Endometrial microvascular endothelial cells (primary cell): ENCODE measurements around the gene GNAL. TPM values are rescaled to one million over a fixed set of nuclear protein-coding genes. Genes with fewer than 3 reads are reported as not detected.

Source experiments
- in situ Hi-C: cut with HindIII; loops from 2 replicates; pipeline ENCODE4 v1.10.0; 2017; ENCODE audit warnings: low sequenced_read_pairs, low pct_unique_long_range_greater_than_20kb; ENCODE audit errors: inconsistent ontology term
- total RNA-seq: library from RNA; depleted of rRNA; stranded (reverse); fragments of >200 nt; gene quantifications from one replicate; pipeline ENCODE4 v1.2.3, GENCODE V29; 2015; ENCODE audit errors: inconsistent ontology term

Gene GNAL
- total RNA-seq, 1 donor from 2014 or later: 1.2 TPM

DNA sequence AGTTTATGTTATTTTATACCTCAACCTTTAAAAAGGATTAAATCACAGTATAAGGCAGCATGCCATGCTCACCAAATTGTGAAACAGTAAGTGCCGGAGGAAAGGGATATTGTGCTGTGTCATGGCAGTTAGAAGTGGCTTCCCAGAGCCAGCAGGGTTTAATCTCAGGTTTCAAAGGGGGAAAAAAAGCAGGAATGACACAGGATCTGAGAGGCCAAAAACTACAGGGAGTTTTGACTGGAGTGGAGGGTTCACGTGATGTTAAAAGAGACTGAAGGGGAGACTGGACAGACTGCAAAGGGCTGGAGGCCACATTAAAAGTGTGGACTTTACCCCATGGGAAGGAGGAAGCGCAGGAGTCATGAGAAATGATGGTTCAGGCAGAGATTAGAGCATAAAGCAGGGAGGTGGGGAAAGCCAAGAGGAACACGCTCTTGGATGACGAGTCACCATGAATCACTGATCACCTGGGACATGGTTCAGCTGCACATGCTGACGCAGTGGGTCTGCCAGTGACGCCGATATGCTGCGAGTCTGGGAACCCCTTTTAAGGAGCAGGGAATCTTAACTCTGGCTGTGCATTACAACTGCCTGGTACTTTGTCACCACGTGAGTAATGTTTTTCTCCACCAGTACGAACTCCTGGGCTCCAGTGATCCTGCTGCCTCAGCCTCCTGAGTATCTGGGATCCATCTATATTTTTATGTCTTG, 168.3 kb downstream of the GNAL start:
- in situ Hi-C loops: no loop called here

DNA sequence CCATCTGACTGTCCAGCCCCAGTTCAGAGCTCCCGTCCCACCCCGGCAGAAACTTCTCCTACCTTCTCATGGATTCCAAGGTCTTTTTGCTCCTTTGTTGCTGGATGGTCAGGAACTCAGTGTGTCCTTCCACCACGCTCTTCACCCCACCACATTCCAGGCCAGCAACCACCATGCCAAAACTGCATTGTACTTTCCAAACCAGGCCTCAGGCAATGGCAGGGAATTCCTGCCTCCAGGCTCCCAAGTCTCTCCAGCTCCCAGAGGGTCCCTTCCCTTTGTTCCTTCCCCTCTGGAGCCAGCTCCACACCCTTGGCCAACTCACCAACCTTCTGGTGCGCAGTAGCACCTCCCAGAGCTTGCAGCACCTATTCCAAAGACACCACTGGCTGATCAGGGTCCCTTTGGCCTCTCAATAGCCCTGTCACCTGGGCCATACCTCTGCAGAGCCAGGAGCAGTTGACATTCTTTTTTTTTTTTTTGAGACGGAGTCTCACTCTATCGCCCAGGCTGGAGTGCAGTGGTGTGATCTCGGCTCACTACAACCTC, 170.3 kb downstream of the GNAL start:
- in situ Hi-C loops: no loop called here

DNA sequence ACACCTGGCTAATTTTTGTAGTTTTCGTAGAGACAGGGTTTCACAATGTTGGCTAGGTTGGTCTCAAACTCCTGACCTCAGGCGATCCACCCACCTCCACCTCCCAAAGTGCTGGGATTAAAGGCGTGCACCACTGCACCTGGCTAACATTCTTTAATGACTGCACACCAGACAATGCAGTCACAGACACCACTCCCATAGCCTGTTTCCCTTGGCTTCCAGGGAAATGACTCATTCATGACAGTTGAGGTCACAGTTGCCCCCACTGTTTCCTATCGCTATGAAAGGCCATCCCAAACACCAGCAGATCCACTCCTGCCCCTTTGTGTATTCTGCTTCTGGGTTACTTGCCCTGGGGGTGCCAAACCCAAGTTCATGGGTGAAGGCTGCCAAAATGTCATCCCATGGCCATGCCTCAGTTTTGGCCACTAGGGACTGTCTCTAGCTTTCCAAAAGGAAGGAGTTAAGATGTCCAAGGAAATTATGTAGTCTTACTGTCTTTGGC, 170.9 kb downstream of the GNAL start:
- in situ Hi-C loops: no loop called here

DNA sequence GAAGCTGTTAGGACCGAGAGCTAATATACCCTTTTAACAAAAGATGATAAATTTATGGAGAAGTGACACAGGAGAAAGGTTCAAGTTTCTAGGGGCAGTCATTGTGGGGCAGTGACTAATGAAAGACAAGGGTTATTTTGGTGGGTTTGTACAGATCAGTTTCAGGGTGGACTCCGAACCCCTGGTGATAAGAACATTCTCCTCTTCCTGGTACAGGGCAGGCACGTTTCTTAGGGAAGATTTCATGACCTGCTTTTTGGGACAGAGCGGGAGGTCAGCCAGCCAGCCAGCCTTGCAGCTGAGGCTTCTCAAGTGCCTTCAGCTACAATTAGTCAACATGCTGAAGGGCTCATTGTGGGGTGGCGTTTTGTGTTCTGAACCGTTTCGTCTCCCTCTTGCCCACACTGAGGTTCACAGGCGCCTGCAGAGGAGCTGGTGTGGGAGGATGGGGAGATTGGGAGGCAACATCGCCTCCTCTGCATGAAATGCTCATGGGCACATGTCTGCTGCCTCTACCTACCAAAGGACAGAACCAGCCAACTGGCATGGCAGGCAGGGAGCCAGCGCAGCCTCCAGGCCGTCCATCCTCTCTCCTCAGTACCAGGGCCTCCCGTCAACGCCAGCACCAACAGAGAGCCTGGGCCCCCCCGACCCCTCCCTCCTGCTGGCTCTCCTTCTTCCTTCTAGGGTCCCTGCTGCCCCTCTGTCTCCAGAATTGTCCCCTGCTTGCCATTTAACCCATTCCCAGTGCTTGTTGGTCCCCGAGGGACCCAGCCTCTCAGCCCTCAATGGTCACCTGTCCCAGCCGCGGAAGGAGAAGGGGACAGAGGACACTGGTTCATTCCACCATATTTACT, 171.8 kb downstream of the GNAL start:
- in situ Hi-C loops: no loop called here

DNA sequence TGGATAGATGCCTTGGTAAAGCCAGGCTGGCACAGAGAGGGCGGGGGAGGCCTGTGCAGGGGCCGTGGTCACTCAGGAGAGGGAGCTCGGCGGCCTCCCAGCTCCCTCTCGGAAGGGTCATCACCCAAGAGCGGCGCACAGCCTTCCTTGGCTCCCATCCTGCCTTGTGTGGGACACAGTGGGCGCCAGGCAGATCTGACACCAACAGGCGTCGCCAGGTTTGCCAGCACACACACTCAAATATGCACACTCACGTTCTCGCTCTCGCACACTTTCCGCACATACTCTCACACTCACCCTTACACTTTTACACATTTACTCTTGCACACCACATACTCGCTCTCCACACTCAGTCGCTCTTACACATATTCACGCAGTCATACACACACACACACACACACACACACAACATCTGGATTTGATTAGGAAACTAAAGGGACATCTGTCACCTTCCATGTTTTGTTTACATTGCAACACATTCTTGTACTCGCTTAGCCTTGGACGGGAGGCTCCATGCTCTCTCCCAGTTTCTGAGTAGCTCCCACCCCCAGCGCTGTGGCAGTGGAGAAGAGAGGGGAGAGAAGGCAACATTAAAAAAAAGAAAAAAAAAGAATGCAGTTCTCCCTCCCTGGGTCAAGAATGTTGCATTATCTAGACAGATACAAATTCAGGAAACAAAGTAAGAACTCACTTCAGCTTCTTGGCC, 172.7 kb downstream of the GNAL start:
- in situ Hi-C loops: no loop called here

DNA sequence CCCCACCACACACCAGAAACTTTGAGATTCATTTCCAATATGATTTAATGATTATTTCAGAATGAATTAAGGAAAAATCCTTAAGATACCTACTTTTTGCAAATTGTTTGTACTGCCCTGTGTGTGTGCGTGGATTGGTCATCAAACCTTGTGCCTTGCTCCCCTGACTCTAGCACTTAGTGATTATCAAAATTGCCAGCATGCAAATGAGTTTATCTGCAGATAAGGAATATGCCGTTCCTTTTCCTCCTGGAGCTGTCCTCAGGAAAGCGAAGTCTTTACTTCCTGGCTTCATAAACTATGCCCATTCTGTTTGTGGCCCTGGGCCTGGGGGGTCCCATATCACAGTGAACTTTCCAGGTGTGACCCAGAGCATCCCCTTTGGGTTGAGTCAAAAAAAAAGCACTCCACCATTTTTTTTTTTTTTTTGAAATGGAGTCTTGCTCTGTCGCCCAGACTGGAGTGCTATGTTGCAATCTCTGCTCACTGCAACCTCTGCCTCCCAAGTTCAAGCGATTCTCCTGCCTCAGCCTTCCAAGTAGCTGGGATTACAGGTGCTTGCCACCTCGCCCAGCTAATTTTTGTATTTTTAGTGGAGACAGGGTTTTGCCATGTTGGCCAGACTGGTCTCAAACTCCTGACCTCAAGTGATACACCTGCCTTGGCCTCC, 173.5 kb downstream of the GNAL start:
- in situ Hi-C loops: no loop called here

DNA sequence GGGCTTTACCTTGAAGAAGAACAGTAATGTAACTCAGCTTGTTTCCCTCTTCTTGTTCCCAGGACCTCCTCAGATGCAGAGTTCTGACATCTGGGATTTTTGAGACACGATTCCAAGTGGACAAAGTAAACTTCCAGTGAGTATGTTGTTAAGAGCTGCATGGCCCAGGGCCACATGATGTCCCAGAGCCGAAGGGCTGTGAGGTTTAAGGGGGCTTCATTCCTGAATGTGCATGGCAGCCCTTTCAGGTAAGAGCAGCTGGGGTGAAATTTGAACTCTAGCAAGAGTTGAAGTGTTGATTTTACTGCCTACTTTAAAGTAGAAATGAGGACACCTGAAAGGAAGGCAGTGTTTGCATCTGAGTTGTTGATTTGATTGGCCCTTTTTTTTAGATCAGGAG, 175.4 kb downstream of the GNAL start:
- in situ Hi-C loops: no loop called here

DNA sequence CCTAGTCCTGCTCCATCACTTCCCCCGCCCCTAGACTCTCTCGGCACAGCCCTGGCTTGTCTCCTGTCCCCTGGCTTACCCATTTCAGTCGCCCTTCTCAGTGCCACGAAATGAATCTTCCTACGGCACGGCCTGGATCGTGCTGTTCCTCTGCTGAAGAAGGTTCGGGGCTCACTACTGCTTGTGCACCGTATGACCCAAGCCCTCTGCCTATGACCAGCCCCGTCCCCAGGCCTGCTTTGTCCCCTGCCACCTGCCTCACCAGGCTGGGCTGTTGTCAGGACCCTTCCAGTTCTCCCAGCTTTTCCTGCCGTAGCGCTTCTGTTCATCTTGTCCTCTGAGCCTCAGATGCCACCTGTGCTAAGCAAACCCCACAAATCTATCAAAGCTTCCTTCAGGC, 176.0 kb downstream of the GNAL start:
- in situ Hi-C loops: no loop called here

DNA sequence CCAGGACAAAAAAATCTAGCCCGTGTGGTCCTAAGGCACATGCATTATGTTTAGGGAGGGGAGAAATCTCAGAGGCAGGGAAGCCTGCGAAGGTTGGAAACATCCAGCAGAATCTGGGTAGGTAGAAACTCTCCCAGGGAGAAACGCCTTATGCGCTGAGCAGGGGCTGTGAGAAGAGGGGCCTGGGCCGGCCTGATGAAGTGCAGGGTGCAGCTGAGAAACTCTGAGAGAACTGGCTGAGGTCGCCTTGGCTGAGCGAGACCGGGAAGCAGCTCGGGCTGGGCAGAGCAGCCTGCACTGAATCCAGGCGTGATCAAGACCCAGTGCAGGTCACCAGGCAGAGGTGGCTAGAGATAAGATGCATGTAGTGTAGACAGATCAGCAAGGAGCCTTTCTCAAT, 177.3 kb downstream of the GNAL start:
- in situ Hi-C loops: no loop called here

DNA sequence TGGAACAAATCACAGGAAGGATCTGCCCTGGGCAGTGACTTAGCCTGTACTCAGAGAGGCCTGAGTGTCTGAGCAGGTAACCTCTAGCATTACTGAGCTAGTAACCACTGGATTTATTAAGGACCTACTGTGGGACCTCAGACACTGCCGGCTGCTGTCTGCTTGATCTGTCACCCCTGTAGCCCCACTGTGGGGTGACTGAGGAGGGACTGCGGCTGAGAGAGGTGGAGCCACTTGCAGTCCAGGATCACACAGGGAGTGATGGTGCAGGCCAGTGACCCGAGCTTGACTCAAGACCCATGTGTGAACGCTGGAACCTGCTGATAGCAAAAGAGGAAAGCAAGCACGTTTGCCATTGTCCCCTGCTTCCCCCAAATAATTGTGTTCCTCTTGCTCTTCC, 177.7 kb downstream of the GNAL start:
- in situ Hi-C loops: no loop called here

DNA sequence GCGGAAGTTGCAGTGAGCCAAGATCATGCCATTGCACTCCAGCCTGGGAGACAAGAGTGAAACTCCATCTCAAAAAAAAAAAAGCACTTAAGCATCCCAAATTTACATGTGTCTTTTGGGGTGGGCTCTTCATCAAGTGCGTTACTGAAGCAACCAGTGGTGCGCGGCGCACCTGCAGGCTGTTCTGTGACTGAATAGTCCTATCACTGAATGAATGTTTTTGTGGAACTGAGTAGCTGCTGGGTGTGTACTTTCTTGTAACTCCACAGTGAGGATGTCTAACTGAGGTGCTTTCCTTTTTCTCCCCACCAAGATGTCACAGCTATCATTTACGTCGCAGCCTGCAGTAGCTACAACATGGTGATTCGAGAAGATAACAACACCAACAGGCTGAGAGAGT, 179.2 kb downstream of the GNAL start:
- in situ Hi-C loops: no loop called here

DNA sequence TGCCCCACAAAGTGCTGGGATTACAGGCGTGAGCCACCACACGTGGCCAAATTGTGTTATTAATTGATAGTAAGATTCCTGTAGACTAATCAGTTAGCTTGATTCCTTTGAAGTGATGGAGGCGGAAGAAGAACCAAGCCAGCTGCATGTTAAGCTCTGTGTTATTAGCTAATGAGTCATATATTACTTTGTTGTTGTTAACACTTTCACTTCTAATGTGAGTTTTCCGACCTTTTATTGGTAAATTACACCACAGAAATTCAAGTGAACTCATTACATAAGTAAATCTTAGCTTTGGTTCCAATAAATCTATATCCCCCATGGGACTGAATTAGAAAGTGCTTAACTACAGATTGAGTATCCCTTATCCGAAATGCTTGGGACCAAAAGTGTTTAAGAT, 182.4 kb downstream of the GNAL start:
- in situ Hi-C loops: no loop called here

DNA sequence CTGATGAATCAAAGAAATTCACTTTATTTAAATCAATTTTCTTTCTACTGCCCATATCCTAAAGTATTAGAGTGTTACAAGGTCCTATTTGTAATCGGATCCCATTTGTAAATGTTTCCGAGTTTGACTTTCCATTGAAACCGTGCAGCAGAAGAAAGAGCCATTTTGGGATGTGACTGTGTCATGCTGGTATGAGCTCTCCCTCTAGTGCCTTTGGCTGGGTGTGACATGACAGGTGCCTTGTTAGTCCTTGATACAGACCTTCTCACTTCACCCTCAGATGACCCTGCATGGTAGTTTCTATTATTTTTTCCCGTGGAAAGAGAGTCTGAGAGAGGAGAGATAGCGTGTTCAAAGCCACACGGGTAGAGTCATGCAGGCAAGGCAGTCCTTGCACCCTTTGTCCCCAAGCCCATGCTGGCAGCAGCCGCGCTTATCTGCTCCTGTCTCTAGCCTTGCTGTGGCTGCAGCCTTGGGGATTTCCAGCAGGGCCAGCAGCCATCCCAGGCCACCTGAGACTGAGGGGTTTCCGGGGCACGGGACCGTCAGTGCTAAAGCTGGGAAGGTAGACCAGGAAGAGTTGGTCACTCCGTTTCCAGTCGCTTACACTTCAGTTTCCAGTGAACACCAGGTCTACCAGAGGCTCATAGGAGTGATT, 183.5 kb downstream of the GNAL start:
- in situ Hi-C loops: no loop called here

DNA sequence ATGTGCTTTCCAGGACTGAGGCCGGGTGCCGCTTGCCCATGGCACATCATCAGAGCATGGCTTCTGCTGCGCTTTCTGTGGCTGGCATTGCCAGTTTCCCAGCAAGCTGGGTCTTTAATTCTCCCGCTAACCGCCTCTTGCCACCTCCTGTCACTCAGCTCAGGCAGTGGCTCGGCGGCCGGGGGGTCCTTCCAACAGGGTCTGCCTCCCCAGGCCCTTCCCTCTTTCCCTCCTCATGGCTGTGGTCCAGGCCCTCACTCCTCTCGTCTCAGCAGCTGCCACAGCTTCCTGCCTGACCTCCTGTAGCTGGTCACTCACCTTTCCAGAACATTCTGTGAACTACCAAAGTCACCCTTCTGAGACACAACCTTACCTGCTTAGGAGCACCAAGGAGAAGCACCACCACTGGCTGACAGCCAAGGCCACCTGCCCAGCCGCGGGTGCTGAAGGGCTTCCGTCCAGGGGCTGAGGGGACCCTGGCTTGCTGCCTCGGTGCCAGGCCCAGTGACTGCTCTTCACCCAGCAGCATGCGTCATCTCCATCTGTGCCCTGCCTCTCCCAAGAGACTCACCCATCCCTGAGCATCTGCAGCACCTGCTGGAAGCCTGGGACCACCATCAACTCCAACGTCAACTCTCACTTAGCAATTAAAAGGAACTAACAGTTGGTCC, 184.7 kb downstream of the GNAL start:
- in situ Hi-C loops: no loop called here

DNA sequence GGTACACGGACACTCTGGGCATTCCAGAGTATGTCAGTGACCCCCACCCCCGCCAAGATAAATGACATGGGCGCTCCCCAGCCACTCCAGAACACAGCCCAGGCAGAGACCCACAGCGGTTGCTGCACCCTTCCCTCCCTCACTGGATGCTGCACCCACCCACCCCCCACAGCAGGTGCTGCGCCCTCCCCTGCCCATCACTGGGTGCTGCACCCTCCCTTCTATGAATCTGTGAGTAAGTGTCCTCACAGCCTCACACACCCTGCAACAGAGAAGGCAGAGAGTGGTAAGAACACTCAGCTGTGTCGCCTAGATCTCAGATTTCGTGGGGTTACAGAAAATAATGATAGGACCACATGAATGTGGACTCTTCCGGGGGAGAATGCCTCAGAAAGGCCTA, 185.6 kb downstream of the GNAL start:
- in situ Hi-C loops: no loop called here

DNA sequence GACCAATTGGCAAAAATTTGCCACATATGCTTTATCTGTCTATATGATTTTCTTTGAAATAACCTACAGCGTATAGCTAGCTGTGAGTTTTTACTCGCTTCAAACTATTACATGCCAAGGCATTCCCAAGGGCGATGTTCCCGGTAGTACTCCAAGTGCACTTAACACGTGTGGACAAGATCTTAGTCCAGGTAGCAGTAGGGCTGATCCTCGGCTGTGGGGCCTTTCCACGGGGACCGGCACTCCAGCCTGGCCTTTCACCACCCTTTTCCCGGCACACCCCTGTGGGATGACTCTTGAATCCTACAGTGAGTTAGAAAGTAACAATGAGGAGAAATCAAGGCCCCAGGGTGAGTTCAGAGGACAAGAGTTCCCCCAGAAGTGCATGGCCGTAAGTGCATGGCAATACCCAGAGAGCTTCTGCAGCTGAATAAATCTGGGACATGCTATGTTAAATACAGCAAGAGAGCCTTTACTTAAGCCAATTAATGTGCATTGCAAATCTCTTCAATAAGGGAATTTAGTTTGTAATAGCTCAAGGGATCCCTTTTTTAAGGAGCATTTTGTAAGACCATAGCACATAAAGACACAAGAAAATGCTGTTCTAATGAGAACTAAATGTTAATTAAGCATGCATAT, 188.6 kb downstream of the GNAL start:
- in situ Hi-C loops: no loop called here

DNA sequence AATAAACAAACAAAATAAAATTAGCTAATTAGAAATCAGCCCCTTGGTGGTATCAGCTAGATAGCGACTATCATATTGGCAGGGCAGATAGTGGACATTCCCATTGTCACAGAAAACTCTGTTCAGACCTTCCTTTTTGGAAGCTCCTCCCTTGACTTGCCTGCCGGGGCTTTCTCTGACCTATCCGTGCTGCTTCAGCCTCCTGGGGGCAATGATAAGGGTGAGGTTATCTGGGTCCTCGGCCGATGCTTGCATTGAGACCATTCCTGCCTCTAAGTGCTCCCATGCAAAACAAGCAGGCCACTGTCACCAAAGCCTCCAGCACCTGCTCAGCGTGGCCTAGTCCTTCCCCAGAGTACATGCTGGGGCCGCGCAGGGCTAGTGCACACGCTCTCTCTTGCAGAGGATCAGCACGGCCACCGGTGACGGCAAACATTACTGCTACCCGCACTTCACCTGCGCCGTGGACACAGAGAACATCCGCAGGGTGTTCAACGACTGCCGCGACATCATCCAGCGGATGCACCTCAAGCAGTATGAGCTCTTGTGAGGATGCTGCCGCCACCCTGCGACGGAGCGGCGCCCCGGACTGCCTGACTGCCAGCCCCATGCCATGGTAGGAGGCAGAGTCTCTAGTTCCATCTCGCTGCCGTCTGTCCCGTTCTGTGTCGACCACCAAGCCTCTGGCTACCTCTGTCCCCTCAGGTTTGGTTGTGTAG, 191.7 kb downstream of the GNAL start:
- in situ Hi-C loops: no loop called here
